AG04450 (cell line): Measurements from ENCODE around the gene IL1A. TPM values are rescaled to one million over a fixed set of nuclear protein-coding genes. Genes with fewer than 3 reads are reported as not detected.

Source experiments
- CTCF ChIA-PET: fragments of 300-600, 350-600 bp; formaldehyde crosslinking; extraction: SDS; loops from one replicate; lab custom pipeline; 2022; ENCODE audit warnings: antibody characterized with exemption, inconsistent platforms; lab: Charles Lee
- POLR2A ChIA-PET: fragments of 350-600 bp; formaldehyde crosslinking; extraction: SDS; loops from one replicate; lab custom pipeline; 2021; ENCODE audit warnings: antibody characterized with exemption, inconsistent platforms; lab: Yijun Ruan, JAX
- DNase-seq: peaks from one replicate; pipeline ENCODE4 v3.0.0-alpha.2; 2011; ENCODE audit warnings: low read depth, low spot score
- H3K27ac ChIP-seq: one replicate; pipeline ENCODE4 v1.5.1; 2012; ENCODE audit warnings: low read depth, low read length, control low read depth
- H3K27me3 ChIP-seq: one replicate; pipeline ENCODE4 v1.6.0; 2012; ENCODE audit warnings: low read length; ENCODE audit not compliant: control insufficient read depth, insufficient read depth
- H3K4me3 ChIP-seq: 2 replicates; pipeline ENCODE4 v1.5.1; 2011; ENCODE audit warnings: mild to moderate bottlenecking, low read depth, low read length, control low read depth
- H3K9me3 ChIP-seq: 2 replicates; pipeline ENCODE4 v1.5.1; 2012; ENCODE audit warnings: low read length; ENCODE audit not compliant: control insufficient read depth, insufficient read depth
- polyA plus RNA-seq: library from polyadenylated mRNA; depleted of rRNA; stranded (reverse); fragments of >200 nt; gene quantifications from 2 replicates; pipeline ENCODE4 v1.2.3, GENCODE V29; 2011
- TF ChIP-seq, protein P1 (sequence below): IDR thresholded peaks from 2 replicates; pipeline ENCODE4 v1.5.1; 2011; ENCODE audit warnings: low read depth, low read length, control low read depth, inconsistent platforms

The IL1A gene
- polyA plus RNA-seq, 1 experiment, result 0.51 TPM

DNA sequence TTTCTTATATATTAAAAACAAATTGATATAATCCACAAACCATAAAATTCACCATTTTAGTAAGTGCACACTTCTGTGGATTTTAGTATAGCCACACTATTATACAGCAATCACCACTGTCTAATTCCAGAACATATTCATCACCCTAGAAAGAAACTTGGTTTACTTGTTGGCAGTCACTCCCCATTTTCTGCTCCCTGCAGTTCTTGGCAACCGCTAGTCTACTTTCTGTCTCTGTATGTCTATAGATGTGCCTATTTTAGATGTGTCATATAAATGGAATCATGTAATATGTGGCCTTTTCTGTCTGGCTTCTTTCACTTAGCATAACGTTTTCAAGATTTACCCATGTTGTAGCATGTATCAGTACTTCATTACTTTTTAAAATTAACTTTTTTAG is 25.6 kb downstream of the IL1A start:
- H3K27me3 ChIP-seq, result no peaks in the 10 kb centered on the region
- CTCF ChIA-PET, result interaction anchor here (4.7 kb wide), 1 partner anchor 9 kb away, joined by 45 read pairs; no protein-coding TSS in a partner anchor
- no peak overlapping the region for H3K4me3 ChIP-seq
- POLR2A ChIA-PET, result no interaction called here
- no peak overlapping the region for H3K27ac ChIP-seq
- TF ChIP-seq, protein P1, sequence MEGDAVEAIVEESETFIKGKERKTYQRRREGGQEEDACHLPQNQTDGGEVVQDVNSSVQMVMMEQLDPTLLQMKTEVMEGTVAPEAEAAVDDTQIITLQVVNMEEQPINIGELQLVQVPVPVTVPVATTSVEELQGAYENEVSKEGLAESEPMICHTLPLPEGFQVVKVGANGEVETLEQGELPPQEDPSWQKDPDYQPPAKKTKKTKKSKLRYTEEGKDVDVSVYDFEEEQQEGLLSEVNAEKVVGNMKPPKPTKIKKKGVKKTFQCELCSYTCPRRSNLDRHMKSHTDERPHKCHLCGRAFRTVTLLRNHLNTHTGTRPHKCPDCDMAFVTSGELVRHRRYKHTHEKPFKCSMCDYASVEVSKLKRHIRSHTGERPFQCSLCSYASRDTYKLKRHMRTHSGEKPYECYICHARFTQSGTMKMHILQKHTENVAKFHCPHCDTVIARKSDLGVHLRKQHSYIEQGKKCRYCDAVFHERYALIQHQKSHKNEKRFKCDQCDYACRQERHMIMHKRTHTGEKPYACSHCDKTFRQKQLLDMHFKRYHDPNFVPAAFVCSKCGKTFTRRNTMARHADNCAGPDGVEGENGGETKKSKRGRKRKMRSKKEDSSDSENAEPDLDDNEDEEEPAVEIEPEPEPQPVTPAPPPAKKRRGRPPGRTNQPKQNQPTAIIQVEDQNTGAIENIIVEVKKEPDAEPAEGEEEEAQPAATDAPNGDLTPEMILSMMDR, result no peak
- H3K9me3 ChIP-seq, result no peaks in the 10 kb centered on the region
- DNase-seq, result no peak

DNA sequence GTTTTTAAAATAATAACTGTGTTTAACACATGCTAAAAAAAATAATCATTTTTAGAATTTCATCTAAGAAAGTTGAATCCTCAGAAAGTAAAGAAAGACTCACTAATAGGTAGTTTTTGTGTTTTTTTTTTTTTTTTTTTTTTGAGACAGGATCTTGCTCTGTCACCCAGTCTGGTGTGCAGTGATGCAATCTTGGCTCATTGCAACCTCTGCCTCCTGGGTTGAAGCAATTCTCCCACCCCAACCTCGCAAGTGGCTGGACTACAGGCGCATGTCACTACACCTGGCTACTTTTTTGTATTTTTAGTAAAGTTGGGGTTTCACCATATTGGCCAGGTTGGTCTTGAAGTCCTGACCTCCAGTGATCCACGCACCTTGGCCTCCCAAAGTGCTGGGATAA is 27.0 kb downstream of the IL1A start:
- TF ChIP-seq, protein P1, result no peak
- ChIA-PET POLR2A (no interaction called here), CTCF (interaction anchor here (0.9 kb wide), 1 partner anchor 202 kb away, joined by 3 read pairs; no protein-coding TSS in a partner anchor)
- DNase-seq, result no peak
- Histone ChIP-seq H3K27ac (no peak overlapping the region), H3K4me3 (no peak overlapping the region), H3K9me3 (no peaks in the 10 kb centered on the region), H3K27me3 (no peaks in the 10 kb centered on the region)

DNA sequence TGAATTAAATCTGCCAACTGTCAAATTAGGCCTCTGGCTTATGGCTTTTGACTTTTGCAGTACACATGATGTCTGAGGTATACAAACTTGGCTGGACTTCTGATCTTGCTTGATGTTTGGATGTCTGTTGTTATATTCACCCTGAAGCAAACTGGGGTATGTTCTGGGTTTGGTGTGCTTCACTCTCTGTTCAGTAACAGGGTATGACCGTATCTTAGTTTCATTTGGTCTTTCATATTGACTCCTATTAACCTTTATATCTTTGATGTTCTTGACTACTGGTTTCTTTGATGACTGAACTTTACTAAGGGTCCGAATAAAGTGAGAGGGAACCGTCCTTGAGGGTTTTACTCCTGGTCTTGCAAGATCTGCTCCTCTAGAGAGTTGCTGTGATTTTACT is 28.1 kb downstream of the IL1A start:
- H3K27ac ChIP-seq, result no peak overlapping the region
- ChIA-PET CTCF (interaction anchor here (0.9 to 11.6 kb wide), 2 partner anchors 30 to 185 kb away, joined by 3 to 541 read pairs; no protein-coding TSS in a partner anchor), POLR2A (no interaction called here)
- no peaks in the 10 kb centered on the region for H3K27me3 ChIP-seq
- no peak overlapping the region for H3K4me3 ChIP-seq
- TF ChIP-seq, protein P1, result no peak
- no peaks in the 10 kb centered on the region for H3K9me3 ChIP-seq
- DNase-seq, result no peak

DNA sequence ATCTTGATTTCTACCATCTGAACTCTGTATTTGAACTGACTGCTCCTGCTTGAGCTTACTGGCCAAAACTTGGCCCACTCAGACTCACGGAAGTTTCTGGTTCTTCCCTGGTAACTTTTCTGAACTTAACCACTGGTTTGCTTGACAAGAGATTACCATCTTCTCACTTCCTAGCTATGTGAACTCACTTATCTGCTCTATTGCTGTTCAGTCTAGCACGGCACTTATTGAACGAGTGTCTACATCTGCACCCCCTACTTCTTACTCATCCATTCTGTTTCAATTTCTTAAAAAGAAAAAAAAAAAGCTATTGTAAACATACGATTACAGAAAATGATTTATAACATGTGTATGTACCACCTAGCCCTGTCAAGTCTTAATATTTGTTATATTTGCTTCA is 28.8 kb downstream of the IL1A start:
- TF ChIP-seq, protein P1, result no peak

DNA sequence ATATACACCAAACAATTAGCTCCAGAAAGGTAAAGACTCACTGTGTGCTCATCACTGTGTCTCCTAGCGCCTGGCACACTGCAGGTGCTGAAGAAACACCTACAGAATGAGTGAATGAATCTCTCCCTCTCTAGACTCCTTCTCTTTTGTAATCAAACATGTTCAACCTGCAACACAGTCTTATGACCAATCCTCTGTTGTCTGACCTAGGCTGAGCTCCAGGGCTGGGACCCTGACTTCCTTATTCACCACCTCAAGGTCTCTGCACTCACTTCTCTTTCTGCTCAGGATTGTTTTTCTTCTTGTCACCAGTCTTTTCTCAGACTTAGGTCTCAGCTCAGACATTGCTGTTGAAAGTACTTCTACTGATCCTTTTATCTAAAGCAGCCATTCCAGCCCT is 29.7 kb downstream of the IL1A start:
- no peak for DNase-seq
- ChIA-PET POLR2A (no interaction called here), CTCF (interaction anchor here (1.1 to 11.6 kb wide), 3 partner anchors 131 to 204 kb away, joined by 4 to 541 read pairs (median 5); no protein-coding TSS in a partner anchor)
- H3K27me3 ChIP-seq, result no peaks in the 10 kb centered on the region
- H3K9me3 ChIP-seq, result no peaks in the 10 kb centered on the region
- no peak overlapping the region for H3K4me3 ChIP-seq
- H3K27ac ChIP-seq, result no peak overlapping the region
- TF ChIP-seq, protein P1, result no peak

More for the DNA sequence above, 28.8 kb downstream of the IL1A start:
- ChIA-PET POLR2A (no interaction called here), CTCF (interaction anchor here (0.9 to 11.6 kb wide), 4 partner anchors 29 to 204 kb away, joined by 3 to 541 read pairs (median 4); no protein-coding TSS in a partner anchor)
- Histone ChIP-seq H3K9me3 (no peaks in the 10 kb centered on the region), H3K27ac (no peak overlapping the region), H3K4me3 (no peak overlapping the region), H3K27me3 (no peaks in the 10 kb centered on the region)
- DNase-seq, result no peak
